DOHH2 (cell line): ENCODE data around the gene RASA3.

Experiments used
- CTCF ChIP-seq: fragments of 200-600 bp; sonication (generic); IDR thresholded peaks from one replicate; pipeline ENCODE4 v1.5.1; 2014; ENCODE audit warnings: antibody characterized with exemption, mild to moderate bottlenecking, low read depth, low read length; ENCODE audit not compliant: poor library complexity, severe bottlenecking
- EZH2phosphoT487 ChIP-seq: fragments of 200-600 bp; sonication (generic); IDR thresholded peaks from 2 replicates; pipeline ENCODE4 v1.6.1; 2017; ENCODE audit warnings: borderline replicate concordance, mild to moderate bottlenecking, antibody characterized with exemption, low read length, moderate library complexity, mixed read lengths

- TF ChIP-seq CTCF (no peak), EZH2phosphoT487 (no peak)
Measured at GRCh38 chr13:114015111-114015968, 117.1 kb downstream of the RASA3 start.
